Liver (tissue), 9 donors: Measurements from ENCODE around the gene SPOUT1. TPM values are rescaled to one million over a fixed set of nuclear protein-coding genes. Genes with fewer than 3 reads are reported as not detected.

ENCODE experiments used
- DNase-seq: peaks from one replicate; pipeline ENCODE4 v3.0.0-alpha.2; 2017; ENCODE audit warnings: low spot score
- H3K27ac ChIP-seq, 2 donors: one replicate each; pipeline ENCODE4 v1.7.0; 2013; ENCODE audit warnings: inconsistent platforms in 2 of 2, low read length in 2 of 2, control low read depth in 1 of 2, low read depth in 1 of 2, mild to moderate bottlenecking in 1 of 2
- H3K27me3 ChIP-seq, 4 donors: one replicate each; pipeline versions ENCODE4 v1.6.1 to v1.7.0; 2013; ENCODE audit warnings: low read length in 3 of 4, inconsistent platforms in 1 of 4, mild to moderate bottlenecking in 1 of 4, moderate library complexity in 1 of 4; ENCODE audit not compliant: control insufficient read depth in 4 of 4, insufficient read depth in 4 of 4
- H3K36me3 ChIP-seq, 4 donors: one replicate each; pipeline versions ENCODE4 v1.6.1 to v1.7.0; 2013; ENCODE audit warnings: low read length in 3 of 4, mild to moderate bottlenecking in 3 of 4, low read depth in 1 of 4, moderate library complexity in 1 of 4; ENCODE audit not compliant: control insufficient read depth in 4 of 4, insufficient read depth in 3 of 4
- H3K4me1 ChIP-seq, 4 donors: one replicate each; pipeline versions ENCODE4 v1.6.1 to v1.7.0; 2013; ENCODE audit warnings: low read length in 3 of 4, mild to moderate bottlenecking in 3 of 4, moderate library complexity in 1 of 4; ENCODE audit not compliant: control insufficient read depth in 4 of 4, insufficient read depth in 4 of 4
- H3K4me3 ChIP-seq, 3 donors: one replicate each; pipeline versions ENCODE4 v1.6.1 to v1.7.0; 2013; ENCODE audit warnings: low read length in 3 of 3, control low read depth in 1 of 3, low read depth in 1 of 3, mild to moderate bottlenecking in 1 of 3
- H3K9ac ChIP-seq, 2 donors: one replicate each; pipeline ENCODE4 v1.7.0; 2013; ENCODE audit warnings: low read length in 2 of 2, mild to moderate bottlenecking in 2 of 2, moderate library complexity in 2 of 2, control low read depth in 1 of 2, low read depth in 1 of 2
- H3K9me3 ChIP-seq, 4 donors: one replicate each; pipeline versions ENCODE4 v1.6.1 to v1.7.0; 2013; ENCODE audit warnings: low read length in 3 of 4; ENCODE audit not compliant: control insufficient read depth in 4 of 4
- FOXA1 ChIP-seq: IDR thresholded peaks from 2 replicates; pipeline ENCODE4 v1.6.1; 2016; ENCODE audit warnings: antibody characterized with exemption
- FOXA2 ChIP-seq: IDR thresholded peaks from 2 replicates; pipeline ENCODE4 v1.6.1; 2016; ENCODE audit warnings: antibody characterized with exemption
- GABPA ChIP-seq, 2 donors: IDR thresholded peaks in 1 of 2; conservative IDR thresholded peaks in 1 of 2; 2 replicates each; pipeline ENCODE4 v1.6.1; 2016; ENCODE audit warnings: antibody characterized with exemption in 2 of 2, mild to moderate bottlenecking in 1 of 2, moderate library complexity in 1 of 2
- HNF4A ChIP-seq, 2 donors: conservative IDR thresholded peaks; 2 replicates each; pipeline ENCODE4 v1.6.1; 2016; ENCODE audit warnings: antibody characterized with exemption in 2 of 2, mild to moderate bottlenecking in 2 of 2
- HNF4G ChIP-seq: IDR thresholded peaks from 2 replicates; pipeline ENCODE4 v1.6.1; 2016; ENCODE audit warnings: antibody characterized with exemption
- NR2F2 ChIP-seq: IDR thresholded peaks from 2 replicates; pipeline ENCODE4 v1.6.1; 2016; ENCODE audit warnings: antibody characterized with exemption
- REST ChIP-seq: IDR thresholded peaks from 2 replicates; pipeline ENCODE4 v1.6.1; 2016; ENCODE audit warnings: antibody characterized with exemption, mild to moderate bottlenecking
- RXRA ChIP-seq, 2 donors: IDR thresholded peaks; 2 replicates each; pipeline ENCODE4 v1.6.1; 2017 to 2018; ENCODE audit warnings: antibody characterized with exemption in 2 of 2, mild to moderate bottlenecking in 1 of 2
- SP1 ChIP-seq: IDR thresholded peaks from 2 replicates; pipeline ENCODE4 v1.6.1; 2018; ENCODE audit warnings: antibody characterized with exemption, mild to moderate bottlenecking
- TAF1 ChIP-seq: conservative IDR thresholded peaks from 2 replicates; pipeline ENCODE4 v1.6.1; 2016; ENCODE audit warnings: antibody characterized with exemption, mild to moderate bottlenecking
- YY1 ChIP-seq: IDR thresholded peaks from 2 replicates; pipeline ENCODE4 v1.6.1; 2016; ENCODE audit warnings: antibody characterized with exemption, mild to moderate bottlenecking
- WGBS: extraction: QIAGEN DNeasy Blood & Tissue Kit; methylation state at CpG from one replicate; pipeline ENCODE4 v1.1.7; 2013; 5-methylcytosine and 5-hydroxymethylcytosine counted together
- polyA plus RNA-seq, 2 donors: library from polyadenylated mRNA; stranded (reverse) in 1 of 2; unstranded in 1 of 2; fragments of 200-250 nt in 1 of 2; fragments of >200 nt in 1 of 2; fragmentation: Nextera tagmentation in 1 of 2; extraction: Ambion mirVana in 1 of 2; gene quantifications; one replicate each; pipeline versions ENCODE4 v1.2.1 to v1.2.3, GENCODE V29; 2013 to 2015
- total RNA-seq, 2 donors: library from RNA; depleted of rRNA; stranded (reverse); fragments of >200 nt; gene quantifications; one replicate each; pipeline ENCODE4 v1.2.3, GENCODE V29; 2014
- TF ChIP-seq, protein P1 (sequence below): fragments of 150-350 bp; IDR thresholded peaks from 2 replicates; pipeline ENCODE4 v1.5.1; 2017; ENCODE audit warnings: improper control_type of control experiment, low read depth, low read length; ENCODE audit not compliant: missing input control
- donor health status: healthy.
- donor health status: healthy.
- donor health status: healthy.
- donor health status: healthy.
- donor health status: healthy.

SPOUT1 gene
- total and polyA plus RNA-seq, 4 donors, result 9.0 to 30.1 (median 14.5) TPM

GRCh38 chr9:128771745-128772519, 57.7 kb downstream of the SPOUT1 start, which contains the start of gene ZER1 (continued):
- TF ChIP-seq SP1, result peak; percentile 58
- TF ChIP-seq RXRA (IDR thresholded peaks at IDR 0.05), result no peak
- TF ChIP-seq FOXA2, result peak; percentile 27
- TF ChIP-seq HNF4G, result no peak
- peak; percentile 78 to 93 for TF ChIP-seq GABPA (IDR thresholded peaks at IDR 0.05 in 1 of 2, conservative IDR thresholded peaks at IDR 0.05 in 1 of 2)
- TF ChIP-seq HNF4A (conservative IDR thresholded peaks at IDR 0.05), result no peak
- no peak for TF ChIP-seq NR2F2
- TF ChIP-seq FOXA1, result peak; percentile 76
- TF ChIP-seq, protein P1, sequence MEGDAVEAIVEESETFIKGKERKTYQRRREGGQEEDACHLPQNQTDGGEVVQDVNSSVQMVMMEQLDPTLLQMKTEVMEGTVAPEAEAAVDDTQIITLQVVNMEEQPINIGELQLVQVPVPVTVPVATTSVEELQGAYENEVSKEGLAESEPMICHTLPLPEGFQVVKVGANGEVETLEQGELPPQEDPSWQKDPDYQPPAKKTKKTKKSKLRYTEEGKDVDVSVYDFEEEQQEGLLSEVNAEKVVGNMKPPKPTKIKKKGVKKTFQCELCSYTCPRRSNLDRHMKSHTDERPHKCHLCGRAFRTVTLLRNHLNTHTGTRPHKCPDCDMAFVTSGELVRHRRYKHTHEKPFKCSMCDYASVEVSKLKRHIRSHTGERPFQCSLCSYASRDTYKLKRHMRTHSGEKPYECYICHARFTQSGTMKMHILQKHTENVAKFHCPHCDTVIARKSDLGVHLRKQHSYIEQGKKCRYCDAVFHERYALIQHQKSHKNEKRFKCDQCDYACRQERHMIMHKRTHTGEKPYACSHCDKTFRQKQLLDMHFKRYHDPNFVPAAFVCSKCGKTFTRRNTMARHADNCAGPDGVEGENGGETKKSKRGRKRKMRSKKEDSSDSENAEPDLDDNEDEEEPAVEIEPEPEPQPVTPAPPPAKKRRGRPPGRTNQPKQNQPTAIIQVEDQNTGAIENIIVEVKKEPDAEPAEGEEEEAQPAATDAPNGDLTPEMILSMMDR, result no peak

- under 1% methylated on average over 28 of the region's 28 CpGs for WGBS
- peak overlapping the region; percentile 92 to 96 (median 94) for H3K4me3 ChIP-seq
- peaks cover 0 to 2% (median 0%) of the 10 kb centered on the region in 4 donors for H3K36me3 ChIP-seq
- no peaks in the 10 kb centered on the region for H3K9me3 ChIP-seq
- H3K27ac ChIP-seq, result peak overlapping the region; percentile 77 to 94
- H3K27me3 ChIP-seq, result no peaks in the 10 kb centered on the region
- peak overlapping the region; percentile 95 to 96 for H3K9ac ChIP-seq
- TF ChIP-seq, protein P1, result no peak
- no peak for TF ChIP-seq TAF1
- TF ChIP-seq FOXA2, result no peak
- no peak for TF ChIP-seq RXRA (IDR thresholded peaks at IDR 0.05)
- H3K4me1 ChIP-seq, result peaks cover 3 to 44% (median 29%) of the 10 kb centered on the region in 4 donors
- no peak for DNase-seq
These were observed 58.4 kb downstream of the SPOUT1 start for GRCh38 chr9:128771094-128771721.

GRCh38 chr9:128770286-128771030, 59.1 kb downstream of the SPOUT1 start:
- Histone ChIP-seq H3K9ac (peak overlapping the region; percentile 95 to 96), H3K27me3 (no peaks in the 10 kb centered on the region), H3K4me3 (peak overlapping the region; percentile 92 to 96 (median 94)), H3K9me3 (no peaks in the 10 kb centered on the region), H3K27ac (peak overlapping the region; percentile 77 to 94), H3K36me3 (peaks cover 0 to 2% (median 0%) of the 10 kb centered on the region in 4 donors), H3K4me1 (peaks cover 3 to 50% (median 34%) of the 10 kb centered on the region in 4 donors)
- no peak for DNase-seq
- 45% methylated on average over 11 of the region's 11 CpGs for WGBS
- no peak for TF ChIP-seq FOXA2
- no peak for TF ChIP-seq REST
- TF ChIP-seq YY1, result no peak
- TF ChIP-seq FOXA1, result no peak
- TF ChIP-seq, protein P1, result no peak
- TF ChIP-seq HNF4A (conservative IDR thresholded peaks at IDR 0.05), result peak in 1 of 2 donors; percentile 9
- TF ChIP-seq TAF1, result no peak
